WTC11 (cell line): ENCODE data around the gene FGF14. TPM values are rescaled to one million over a fixed set of nuclear protein-coding genes. Genes with fewer than 3 reads are reported as not detected.
A peak's percentile ranks its signal among the peaks of the same experiment; 100 is the strongest.

ENCODE experiments used
- ATAC-seq: fragments of 200-7000 bp; cut with Tn5 transposase; 2 replicates; pipeline ENCODE4 v1.10.0; 2021; ENCODE audit warnings: mild to moderate bottlenecking, moderate library complexity
- CTCF ChIA-PET: fragments of 300-600 bp; sonication (Branson Sonifier 250); formaldehyde crosslinking; loops from one replicate; lab custom pipeline; 2021; ENCODE audit warnings: antibody characterized with exemption; lab: Charles Lee
- POLR2A ChIA-PET: fragments of 350-600 bp; sonication (Branson Sonifier 250); formaldehyde crosslinking; loops from one replicate; lab custom pipeline; 2021; ENCODE audit warnings: antibody characterized with exemption; lab: Charles Lee
- DNase-seq: peaks from one replicate; pipeline ENCODE4 v3.0.0; 2021; ENCODE audit warnings: low spot score
- H3K27ac Mint-ChIP-seq: 2 replicates; pipeline ENCODE4 v1.8.0; 2021; ENCODE audit warnings: mixed read lengths
- H3K27me3 Mint-ChIP-seq: 2 replicates; pipeline ENCODE4 v1.8.0; 2021; ENCODE audit warnings: low read depth, mild to moderate bottlenecking, moderate library complexity, mixed read lengths
- H3K36me3 Mint-ChIP-seq: 2 replicates; pipeline ENCODE4 v1.8.0; 2021; ENCODE audit warnings: mixed read lengths
- H3K4me1 Mint-ChIP-seq: 2 replicates; pipeline ENCODE4 v1.8.0; 2022; ENCODE audit warnings: mixed read lengths
- H3K4me3 Mint-ChIP-seq: 2 replicates; pipeline ENCODE4 v1.8.0; 2021; ENCODE audit warnings: mild to moderate bottlenecking, moderate library complexity, mixed read lengths
- H3K9me3 Mint-ChIP-seq: 2 replicates; pipeline ENCODE4 v1.8.0; 2021; ENCODE audit warnings: mixed read lengths
- CDX4 ChIP-seq: fragments of 250-450 bp; sonication (Bioruptor Pico); IDR thresholded peaks from 2 replicates; pipeline ENCODE4 v1.9.0; 2021; ENCODE audit warnings: moderate library complexity, mild to moderate bottlenecking, inconsistent platforms, borderline replicate concordance
- CREB1 ChIP-seq: sonication (generic); formaldehyde crosslinking; IDR thresholded peaks from 2 replicates; pipeline ENCODE4 v1.8.0; 2023; ENCODE audit warnings: mild to moderate bottlenecking, missing genetic modification reagents
- CTCF ChIP-seq: fragments of 200-600 bp; IDR thresholded peaks from 2 replicates; pipeline ENCODE4 v1.8.0; 2022; ENCODE audit warnings: antibody characterized with exemption
- E2F4 ChIP-seq: sonication (generic); formaldehyde crosslinking; IDR thresholded peaks from 2 replicates; pipeline ENCODE4 v1.8.1; 2022; ENCODE audit warnings: low read depth, mild to moderate bottlenecking, moderate library complexity, missing genetic modification reagents, borderline replicate concordance
- EMX1 ChIP-seq: fragments of 250-450 bp; sonication (Bioruptor Pico); IDR thresholded peaks from 2 replicates; pipeline ENCODE4 v1.8.0; 2021; ENCODE audit warnings: mild to moderate bottlenecking
- ESRRA ChIP-seq: sonication (generic); formaldehyde crosslinking; IDR thresholded peaks from 2 replicates; pipeline ENCODE4 v1.8.1; 2022; ENCODE audit warnings: mild to moderate bottlenecking, missing genetic modification reagents, borderline replicate concordance
- FOXJ3 ChIP-seq: sonication (generic); formaldehyde crosslinking; IDR thresholded peaks from 2 replicates; pipeline ENCODE4 v1.9.0; 2021; ENCODE audit warnings: missing genetic modification reagents, mild to moderate bottlenecking, borderline replicate concordance
- HMGA2 ChIP-seq: fragments of 250-450 bp; sonication (Bioruptor Pico); IDR thresholded peaks from 2 replicates; pipeline ENCODE4 v1.4.0; 2021; ENCODE audit warnings: mild to moderate bottlenecking, moderate library complexity
- JAZF1 ChIP-seq: fragments of 250-450 bp; sonication (Bioruptor Pico); IDR thresholded peaks from 2 replicates; pipeline ENCODE4 v1.9.0; 2021; ENCODE audit warnings: moderate library complexity, mild to moderate bottlenecking, inconsistent platforms
- MLX ChIP-seq: sonication (generic); formaldehyde crosslinking; IDR thresholded peaks from 2 replicates; pipeline ENCODE4 v1.8.1; 2023; ENCODE audit warnings: mild to moderate bottlenecking, missing genetic modification reagents, moderate library complexity
- RORB ChIP-seq: fragments of 250-450 bp; sonication (Bioruptor Pico); IDR thresholded peaks from 2 replicates; pipeline ENCODE4 v1.9.0; 2021; ENCODE audit warnings: mild to moderate bottlenecking
- ZNF281 ChIP-seq: sonication (generic); formaldehyde crosslinking; IDR thresholded peaks from 2 replicates; pipeline ENCODE4 v1.8.0; 2023; ENCODE audit warnings: mild to moderate bottlenecking, missing genetic modification reagents
- ZNF317 ChIP-seq: sonication (generic); formaldehyde crosslinking; IDR thresholded peaks from 2 replicates; pipeline ENCODE4 v1.8.1; 2023; ENCODE audit warnings: low read depth, mild to moderate bottlenecking, moderate library complexity, missing genetic modification reagents, borderline replicate concordance
- ZNF416 ChIP-seq: fragments of 250-450 bp; sonication (Bioruptor Pico); IDR thresholded peaks from 2 replicates; pipeline ENCODE4 v1.9.0; 2021; ENCODE audit warnings: mild to moderate bottlenecking, inconsistent platforms
- total RNA-seq: library from RNA; stranded (reverse); gene quantifications from 3 replicates; pipeline ENCODE4 v1.2.3, GENCODE V29; 2021

The FGF14 gene
- total RNA-seq, 1 experiment from 2014 or later = 0.28 TPM

GRCh38 chr13:102035969-102036368, 365.9 kb downstream of the FGF14 start:
- no peak overlapping the region for H3K4me3 Mint-ChIP-seq
- no peaks in the 10 kb centered on the region for H3K27me3 Mint-ChIP-seq
- no peak for ATAC-seq
- ChIA-PET POLR2A (no interaction called here), CTCF (no interaction called here)
- no peaks in the 10 kb centered on the region for H3K9me3 Mint-ChIP-seq
- H3K4me1 Mint-ChIP-seq = peaks cover 14% of the 10 kb centered on the region
- H3K36me3 Mint-ChIP-seq = no peaks in the 10 kb centered on the region
- TF ChIP-seq E2F4 (no peak), JAZF1 (CRISPR knock-in tag) (no peak), CTCF (no peak), MLX (CRISPR knock-in tag) (no peak), FOXJ3 (CRISPR knock-in tag) (no peak), ZNF317 (CRISPR knock-in tag) (no peak), ESRRA (CRISPR knock-in tag) (no peak), EMX1 (CRISPR knock-in tag) (no peak)
- TF ChIP-seq, all 79 proteins: peak for 0
- DNase-seq = no peak
- H3K27ac Mint-ChIP-seq = no peak overlapping the region

GRCh38 chr13:102033857-102034331, 368.0 kb downstream of the FGF14 start:
- CTCF ChIA-PET = interaction anchor here (1.2 kb wide), 1 partner anchor 57 kb away, joined by 3 read pairs; no protein-coding TSS in a partner anchor
- no peaks in the 10 kb centered on the region for H3K27me3 Mint-ChIP-seq
- H3K27ac Mint-ChIP-seq = no peak overlapping the region
- DNase-seq = no peak
- ATAC-seq = peak; percentile 58
- TF ChIP-seq HMGA2 (CRISPR knock-in tag) (0 out of 2 replicates have a peak, but pooled peaks have one; percentile 6), FOXJ3 (CRISPR knock-in tag) (no peak)
- H3K9me3 Mint-ChIP-seq = no peaks in the 10 kb centered on the region
- no peak overlapping the region for H3K4me3 Mint-ChIP-seq
- POLR2A ChIA-PET = no interaction called here
- H3K4me1 Mint-ChIP-seq = peaks cover 15% of the 10 kb centered on the region
- H3K36me3 Mint-ChIP-seq = no peaks in the 10 kb centered on the region

- TF ChIP-seq RORB (CRISPR knock-in tag) = no peak
- TF ChIP-seq CDX4 (CRISPR knock-in tag) = no peak
- no peak for TF ChIP-seq CREB1 (CRISPR knock-in tag)
- TF ChIP-seq ZNF416 (CRISPR knock-in tag) = no peak
- TF ChIP-seq ZNF281 (CRISPR knock-in tag) = no peak
- H3K9me3 Mint-ChIP-seq = no peaks in the 10 kb centered on the region
- H3K36me3 Mint-ChIP-seq = no peaks in the 10 kb centered on the region
- no peak overlapping the region for H3K4me3 Mint-ChIP-seq
- POLR2A ChIA-PET = no interaction called here
- ATAC-seq (no peak), DNase-seq (no peak)
- CTCF ChIA-PET = interaction anchor here (0.6 kb wide), 1 partner anchor 46 kb away, joined by 3 read pairs; no protein-coding TSS in a partner anchor
- no peak overlapping the region for H3K27ac Mint-ChIP-seq
- peaks cover 17% of the 10 kb centered on the region for H3K4me1 Mint-ChIP-seq
- no peaks in the 10 kb centered on the region for H3K27me3 Mint-ChIP-seq
Observed at GRCh38 chr13:102033386-102033785, 368.5 kb downstream of the FGF14 start.
